Spleen (tissue), 7 donors: Measurements from ENCODE around the gene SEMA5A.

Experiments used
- POLR2AphosphoS5 ChIP-seq, 3 donors: sonication (generic); formaldehyde crosslinking; IDR thresholded peaks; one replicate each; pipeline ENCODE4 v1.5.1; 2017; ENCODE audit warnings: antibody characterized with exemption in 3 of 3
- TF ChIP-seq, protein P1 (sequence below), 11 experiments: fragments of 200-600 bp in 7 of 11; fragments of 450-650 bp in 4 of 11; sonication (generic) in 4 of 11; IDR thresholded peaks in 8 of 11; conservative IDR thresholded peaks in 3 of 11; 1 replicate in 7 of 11; 2 replicates in 4 of 11; pipeline versions ENCODE4 v1.4.0 to v1.8.0; 2016 to 2021; ENCODE audit warnings: antibody characterized with exemption in 11 of 11, inconsistent platforms in 4 of 11, mild to moderate bottlenecking in 1 of 11
- donor health status: DM: no; HTN: no; CAD: no; lungs with moderate emphysema.
- donor health status: DM: no; HTN: no; CAD: no.
- donor health status: DM: no; HTN: no; CAD: no.

DNA sequence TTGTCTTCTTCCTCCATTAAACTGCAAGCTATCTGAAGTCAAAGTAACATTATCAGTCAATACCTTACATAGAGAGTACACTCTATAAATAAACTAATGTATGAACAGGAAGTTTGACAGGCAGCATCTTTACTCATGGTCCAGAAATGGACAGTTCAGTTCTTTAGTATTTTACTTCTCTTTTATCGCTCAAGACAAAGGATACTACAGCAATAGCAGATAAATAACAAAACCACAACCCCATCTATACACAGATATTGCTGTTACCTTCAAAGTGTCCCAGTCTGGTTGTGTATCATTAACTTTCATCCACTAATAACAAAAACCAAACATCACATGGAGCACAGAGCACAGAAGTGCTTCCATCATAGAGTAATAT lies 46.4 kb downstream of the SEMA5A start:
- TF ChIP-seq, protein P1, sequence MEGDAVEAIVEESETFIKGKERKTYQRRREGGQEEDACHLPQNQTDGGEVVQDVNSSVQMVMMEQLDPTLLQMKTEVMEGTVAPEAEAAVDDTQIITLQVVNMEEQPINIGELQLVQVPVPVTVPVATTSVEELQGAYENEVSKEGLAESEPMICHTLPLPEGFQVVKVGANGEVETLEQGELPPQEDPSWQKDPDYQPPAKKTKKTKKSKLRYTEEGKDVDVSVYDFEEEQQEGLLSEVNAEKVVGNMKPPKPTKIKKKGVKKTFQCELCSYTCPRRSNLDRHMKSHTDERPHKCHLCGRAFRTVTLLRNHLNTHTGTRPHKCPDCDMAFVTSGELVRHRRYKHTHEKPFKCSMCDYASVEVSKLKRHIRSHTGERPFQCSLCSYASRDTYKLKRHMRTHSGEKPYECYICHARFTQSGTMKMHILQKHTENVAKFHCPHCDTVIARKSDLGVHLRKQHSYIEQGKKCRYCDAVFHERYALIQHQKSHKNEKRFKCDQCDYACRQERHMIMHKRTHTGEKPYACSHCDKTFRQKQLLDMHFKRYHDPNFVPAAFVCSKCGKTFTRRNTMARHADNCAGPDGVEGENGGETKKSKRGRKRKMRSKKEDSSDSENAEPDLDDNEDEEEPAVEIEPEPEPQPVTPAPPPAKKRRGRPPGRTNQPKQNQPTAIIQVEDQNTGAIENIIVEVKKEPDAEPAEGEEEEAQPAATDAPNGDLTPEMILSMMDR (IDR thresholded peaks at IDR 0.05 in 8 of 11, conservative IDR thresholded peaks at IDR 0.05 in 3 of 11): no peak
- TF ChIP-seq POLR2AphosphoS5 (IDR thresholded peaks at IDR 0.05): no peak
